ENCODE measurements around the gene CRYBG3. TPM values are rescaled to one million over a fixed set of nuclear protein-coding genes. Genes with fewer than 3 reads are reported as not detected.

Gene CRYBG3
- total RNA-seq, 4 donors from 2014 or later: 17.4 to 41.5 (median 38.1) TPM

GRCh38 chr3:97804471-97804870 is 17.3 kb upstream of the CRYBG3 start:
- no peaks in the 10 kb centered on the region for H3K27me3 ChIP-seq
- H3K27ac ChIP-seq: no peak overlapping the region
- no peaks in the 10 kb centered on the region for H3K36me3 ChIP-seq
- no peaks in the 10 kb centered on the region for H3K9me3 ChIP-seq
- no peak for TF ChIP-seq POLR2A (IDR thresholded peaks at IDR 0.05)
- TF ChIP-seq CTCF (IDR thresholded peaks at IDR 0.05): no peak
- no peak overlapping the region for H3K4me3 ChIP-seq
- intact Hi-C loops (cut with DNase I; ENCODE audit: low total_unique reads): no loop called here
- no peaks in the 10 kb centered on the region for H3K4me1 ChIP-seq
- no peak for DNase-seq

GRCh38 chr3:97810779-97811390 is 10.9 kb upstream of the CRYBG3 start:
- H3K4me1 ChIP-seq: no peaks in the 10 kb centered on the region
- no peak overlapping the region for H3K27ac ChIP-seq
- DNase-seq: no peak
- no peaks in the 10 kb centered on the region for H3K27me3 ChIP-seq
- H3K4me3 ChIP-seq: no peak overlapping the region
- H3K36me3 ChIP-seq: no peaks in the 10 kb centered on the region
- intact Hi-C loops (cut with DNase I; ENCODE audit: low total_unique reads): no loop called here
- TF ChIP-seq POLR2A (IDR thresholded peaks at IDR 0.05): no peak
- H3K9me3 ChIP-seq: no peaks in the 10 kb centered on the region

GRCh38 chr3:97815149-97815917 is 6.5 kb upstream of the CRYBG3 start:
- H3K27ac ChIP-seq: no peak overlapping the region
- no peak overlapping the region for H3K4me3 ChIP-seq
- no peaks in the 10 kb centered on the region for H3K4me1 ChIP-seq
- H3K9me3 ChIP-seq: no peaks in the 10 kb centered on the region
- no peak for DNase-seq
- intact Hi-C loops (cut with DNase I; ENCODE audit: low total_unique reads): no loop called here
- TF ChIP-seq CTCF (IDR thresholded peaks at IDR 0.05): no peak
- TF ChIP-seq POLR2A (IDR thresholded peaks at IDR 0.05): no peak
- no peaks in the 10 kb centered on the region for H3K36me3 ChIP-seq
- H3K27me3 ChIP-seq: no peaks in the 10 kb centered on the region

- Histone ChIP-seq H3K27me3 (no peaks in the 10 kb centered on the region), H3K27ac (no peak overlapping the region), H3K36me3 (no peaks in the 10 kb centered on the region), H3K4me3 (no peak overlapping the region), H3K4me1 (no peaks in the 10 kb centered on the region), H3K9me3 (no peaks in the 10 kb centered on the region)
- no peak for TF ChIP-seq CTCF (IDR thresholded peaks at IDR 0.05)
- TF ChIP-seq POLR2A (IDR thresholded peaks at IDR 0.05): no peak
- DNase-seq: no peak
- intact Hi-C loops (cut with DNase I; ENCODE audit: low total_unique reads): no loop called here
Observed at GRCh38 chr3:97816811-97817210, 5.0 kb upstream of the CRYBG3 start.

- Histone ChIP-seq H3K9me3 (no peaks in the 10 kb centered on the region), H3K4me1 (no peaks in the 10 kb centered on the region), H3K36me3 (no peaks in the 10 kb centered on the region), H3K4me3 (no peak overlapping the region), H3K27ac (no peak overlapping the region), H3K27me3 (no peaks in the 10 kb centered on the region)
- DNase-seq: no peak
- intact Hi-C loops (cut with DNase I; ENCODE audit: low total_unique reads): no loop called here
- TF ChIP-seq POLR2A (IDR thresholded peaks at IDR 0.05) (no peak), CTCF (IDR thresholded peaks at IDR 0.05) (no peak)
Observed at GRCh38 chr3:97817965-97818364, 3.8 kb upstream of the CRYBG3 start.
